ENCODE data around the gene POU2F1.
"Not testable (repeated sequence)": the region's sequence is repeated elsewhere in the genome, so short reads cannot be mapped to it uniquely, and the experiment has no call there.

The POU2F1 gene

DNA sequence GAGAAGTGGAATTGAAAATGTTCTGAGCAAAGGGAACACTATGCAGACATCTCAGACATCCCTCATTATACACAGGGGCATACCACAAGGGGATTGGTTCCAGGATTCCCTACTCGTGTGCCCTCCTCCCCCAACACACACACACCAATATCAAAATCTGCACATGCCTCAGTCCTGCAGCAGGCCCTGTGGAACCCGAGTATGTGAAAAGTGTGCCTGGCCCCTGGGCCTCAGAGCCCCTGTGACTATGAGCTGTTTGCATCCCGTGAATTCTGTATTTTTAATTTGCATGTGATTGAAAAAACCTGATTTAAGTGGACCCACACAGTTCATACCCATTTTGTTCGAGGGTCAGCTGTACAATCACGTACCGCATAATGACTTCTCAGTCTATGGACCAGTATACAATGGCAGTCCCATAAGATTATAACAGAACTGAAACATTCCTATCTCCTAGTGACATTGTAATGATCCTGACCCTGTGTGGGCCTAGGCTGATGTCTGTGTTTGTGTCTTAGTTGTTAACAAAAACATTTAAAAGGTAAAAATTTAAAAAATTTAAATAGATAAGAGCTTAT is 11.3 kb downstream of the POU2F1 start:
- DNase-seq (ENCODE audit: low read depth) = no peak

DNA sequence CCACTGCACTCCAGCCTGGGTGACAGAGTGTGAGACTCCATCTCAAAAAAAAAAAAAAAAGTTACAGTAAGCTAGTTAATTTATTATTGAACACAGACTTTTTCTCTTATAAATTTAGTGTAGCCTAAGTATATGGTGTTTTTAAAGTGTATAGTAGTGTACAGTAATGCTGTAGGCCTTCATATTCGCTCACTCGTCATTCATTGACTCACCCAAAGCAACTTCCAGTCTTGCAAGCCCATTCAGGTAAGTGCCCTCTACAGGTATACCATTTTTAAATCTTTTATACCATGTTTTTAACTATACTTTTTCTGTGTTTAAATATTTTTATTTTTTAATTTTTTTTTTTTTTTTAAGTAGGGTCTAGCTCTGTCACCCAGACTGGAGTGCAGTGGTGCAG is 12.1 kb downstream of the POU2F1 start:
- no peak for DNase-seq (ENCODE audit: low read depth)

DNA sequence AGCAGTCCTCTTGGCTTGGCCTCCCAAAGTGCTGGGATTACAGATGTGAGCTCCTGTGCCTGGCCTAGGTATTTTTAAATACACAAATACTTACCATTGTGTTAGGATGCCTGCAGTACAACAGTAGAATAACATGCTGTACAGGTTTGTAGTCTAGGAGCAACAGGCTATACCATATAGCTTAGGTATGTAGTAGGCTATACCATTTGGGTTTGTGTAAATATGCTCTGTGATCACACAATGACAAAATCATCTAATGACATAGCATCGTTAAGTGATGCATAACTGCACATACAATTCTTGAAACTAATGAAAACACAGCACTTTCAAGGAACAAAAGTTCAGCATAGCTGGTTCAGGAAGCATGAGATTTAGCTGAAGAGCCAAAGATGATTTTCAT is 12.7 kb downstream of the POU2F1 start:
- DNase-seq (ENCODE audit: low read depth) = no peak

DNA sequence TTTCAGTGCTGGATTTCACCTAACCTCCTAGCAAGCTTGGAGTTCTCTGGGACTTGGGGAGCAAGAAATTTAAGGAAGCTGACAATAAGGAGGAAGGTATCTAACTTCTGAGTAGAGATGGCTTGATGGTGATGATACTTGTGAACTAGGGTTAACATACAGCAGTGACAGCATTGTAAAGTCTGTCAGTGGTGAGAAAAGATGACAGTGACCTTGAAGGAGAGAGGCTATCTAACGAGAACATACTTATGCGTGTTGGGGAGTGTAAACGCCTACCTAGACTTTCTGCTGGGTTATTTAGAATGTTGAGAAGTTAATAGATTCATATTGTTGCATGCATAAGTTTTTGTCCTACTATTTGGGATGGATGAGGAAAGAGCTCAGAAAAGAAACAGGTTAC is 16.3 kb downstream of the POU2F1 start:
- DNase-seq (ENCODE audit: low read depth) = no peak

DNA sequence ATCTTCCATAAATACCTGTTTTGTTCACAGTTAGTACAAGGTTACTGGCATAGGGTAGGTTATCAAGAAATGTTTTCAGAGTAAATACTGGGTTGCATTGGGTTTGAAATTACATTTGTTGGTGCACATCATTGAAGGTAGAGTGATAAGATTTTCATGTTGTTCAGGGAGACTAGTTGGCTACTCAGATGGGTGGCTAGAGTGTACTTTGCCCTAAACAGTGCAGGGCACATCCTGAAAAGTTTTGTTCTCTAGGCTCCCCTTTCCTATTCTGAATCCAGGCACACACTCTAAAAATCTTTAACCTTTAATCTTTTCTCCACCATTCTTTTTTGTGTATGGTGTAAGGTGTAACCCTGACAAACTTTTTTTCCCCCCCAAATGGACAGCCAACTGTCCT is 18.0 kb downstream of the POU2F1 start:
- DNase-seq (ENCODE audit: low read depth) = no peak

DNA sequence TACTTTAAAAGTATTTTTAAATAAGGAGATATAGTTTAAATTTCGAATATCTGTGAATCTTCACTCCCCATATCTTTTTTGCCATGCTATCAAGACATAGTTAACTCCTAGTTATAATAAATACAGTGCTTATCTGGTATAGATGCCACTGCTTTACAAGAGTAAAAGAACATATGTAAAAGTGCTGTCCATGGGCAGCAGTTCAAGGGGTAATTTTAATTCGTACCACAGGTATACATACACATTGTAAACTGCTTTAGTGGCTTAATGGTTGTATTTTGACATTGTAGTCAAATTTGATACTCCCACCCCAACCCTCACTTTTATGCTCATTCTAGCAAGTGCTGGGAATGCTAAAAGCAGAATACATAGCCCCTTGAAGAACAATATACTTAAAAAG is 18.6 kb downstream of the POU2F1 start:
- DNase-seq (ENCODE audit: low read depth) = no peak

DNA sequence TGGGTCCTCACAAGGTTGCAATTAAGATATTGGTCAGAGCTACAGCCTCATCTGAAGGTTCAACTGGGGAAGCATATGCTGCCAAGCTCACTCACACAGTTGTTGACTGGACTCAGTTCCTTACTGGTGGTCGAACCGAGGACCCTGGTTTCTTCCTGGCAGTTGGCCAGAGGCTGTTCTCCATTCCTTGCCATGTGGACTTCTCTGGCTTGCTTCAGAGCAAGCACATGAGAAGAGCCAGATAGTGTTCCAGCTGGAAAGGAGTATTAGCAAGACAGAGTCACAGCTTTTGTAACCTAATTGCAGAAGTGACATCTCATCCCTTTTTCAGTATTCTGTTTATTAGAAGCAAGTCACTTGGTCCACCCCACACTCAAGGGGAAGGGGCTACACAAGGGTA is 23.6 kb downstream of the POU2F1 start:
- no peak for DNase-seq (ENCODE audit: low read depth)

DNA sequence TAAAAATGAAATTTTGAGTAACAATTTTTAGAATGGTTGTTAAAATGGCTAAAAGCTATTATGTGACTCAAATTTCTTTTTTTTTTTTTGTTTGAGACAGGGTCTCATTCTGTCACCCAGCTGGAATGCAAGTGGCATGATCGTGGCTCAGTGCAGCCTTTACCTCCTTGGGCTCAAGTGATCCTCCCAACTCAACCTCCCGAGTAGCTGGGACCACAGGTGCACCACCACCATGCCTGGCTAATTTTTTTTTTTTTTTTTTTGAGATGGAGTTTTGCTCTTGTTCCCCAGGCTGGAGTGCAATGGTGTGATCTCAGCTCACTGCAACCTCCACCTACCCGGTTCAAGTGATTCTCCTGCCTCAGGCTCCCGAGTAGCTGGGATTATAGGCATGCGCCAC is 24.5 kb downstream of the POU2F1 start:
- DNase-seq (ENCODE audit: low read depth) = not testable (repeated sequence)

DNA sequence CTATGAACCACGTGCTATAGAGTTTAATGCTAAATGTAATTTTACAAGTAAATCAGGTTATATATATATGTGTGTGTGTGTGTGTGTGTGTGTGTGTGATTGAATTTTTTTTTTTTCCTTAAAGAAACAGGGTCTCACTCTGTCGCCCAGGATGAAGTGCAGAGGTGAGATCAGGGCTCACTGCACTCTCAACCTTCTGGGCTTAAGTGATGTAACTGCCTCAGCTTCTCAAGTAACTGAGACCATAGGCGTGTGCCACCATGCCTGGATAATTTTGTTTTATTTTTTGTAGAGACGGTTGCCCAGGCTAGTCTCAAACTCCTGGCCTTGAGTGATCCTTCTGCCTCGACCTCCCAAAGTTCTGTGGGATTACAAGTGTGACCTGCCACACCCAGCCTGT is 26.3 kb downstream of the POU2F1 start:
- no peak for DNase-seq (ENCODE audit: low read depth)

DNA sequence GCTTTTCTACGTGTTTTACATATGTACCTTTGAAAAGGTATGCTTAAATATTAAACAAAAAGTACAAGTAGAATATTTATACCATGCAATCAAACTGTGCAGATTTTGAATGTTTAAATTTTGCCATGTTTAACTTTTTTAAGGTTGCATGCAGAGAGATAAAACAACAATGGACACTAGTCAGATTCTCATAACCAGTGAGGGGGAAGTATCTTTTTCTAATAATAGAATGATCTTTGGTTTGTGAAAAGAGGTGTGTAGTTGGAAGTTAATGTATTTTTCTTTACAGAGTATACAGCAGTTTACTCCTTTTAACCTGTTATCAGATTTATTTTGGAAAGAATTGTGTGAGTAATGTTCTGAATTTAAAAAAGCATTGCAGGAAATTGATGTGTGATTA is 27.1 kb downstream of the POU2F1 start:
- DNase-seq (ENCODE audit: low read depth) = no peak

DNA sequence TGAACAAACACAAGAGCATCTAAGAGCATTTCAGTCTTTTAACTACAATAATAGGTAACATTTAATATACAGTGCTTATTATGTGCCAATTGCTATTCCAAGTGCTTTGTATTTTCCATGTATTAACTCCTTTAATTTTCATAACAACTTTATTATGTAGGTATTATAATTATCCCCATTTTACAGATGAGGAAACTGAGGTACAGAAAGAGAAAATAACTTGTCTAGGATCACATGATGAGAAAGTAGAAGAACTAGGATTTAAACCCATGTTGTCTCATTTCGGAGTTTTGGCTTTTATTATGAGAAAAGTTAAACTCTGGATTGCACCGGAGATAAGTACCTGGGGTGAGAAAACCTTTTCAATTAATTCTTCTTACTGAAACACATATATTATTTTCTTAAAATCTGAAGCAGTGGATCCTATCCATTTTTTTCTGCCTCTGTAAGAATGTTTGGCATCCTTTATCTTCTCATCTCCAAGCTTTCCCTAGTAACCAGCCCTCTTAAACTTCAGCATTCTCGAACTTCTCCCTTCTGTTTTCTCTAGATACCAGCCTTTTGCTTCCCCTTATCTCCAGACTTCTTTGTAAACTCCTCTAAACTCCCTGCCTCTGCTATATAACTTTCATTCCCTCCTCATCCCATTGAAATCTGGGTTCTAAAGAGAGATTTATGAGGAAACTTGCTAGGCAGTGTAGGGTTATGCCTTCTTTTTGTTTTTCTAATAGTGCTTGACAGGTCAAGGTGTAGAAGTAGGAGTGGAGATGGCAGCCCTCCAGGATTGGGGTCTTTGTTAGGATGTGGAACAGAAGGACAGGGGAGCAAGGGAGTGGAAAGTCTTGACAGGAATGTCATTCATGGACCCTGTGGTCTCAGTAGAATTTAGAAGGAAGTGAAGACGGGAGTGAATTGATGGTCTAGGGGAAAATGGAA is 28.3 kb downstream of the POU2F1 start:
- no peak for DNase-seq (ENCODE audit: low read depth)

DNA sequence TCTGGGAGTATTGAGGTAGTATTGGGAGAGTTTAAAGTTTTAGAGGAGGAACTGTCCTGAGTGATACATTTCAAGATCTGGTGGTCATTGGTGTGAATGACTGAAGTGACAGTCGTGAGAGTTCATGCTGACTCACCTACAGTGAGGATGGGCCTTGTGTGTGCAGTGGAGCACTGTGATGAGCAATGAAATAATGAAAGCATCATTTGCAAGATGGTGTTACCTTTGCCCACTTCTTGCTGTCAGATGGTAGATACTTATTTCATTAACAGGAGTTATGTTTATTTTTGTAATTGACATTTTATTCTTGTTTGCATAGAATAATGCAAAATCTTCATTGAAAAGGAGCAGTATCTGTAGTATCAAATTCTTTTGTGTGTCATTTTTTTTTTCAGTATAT is 29.0 kb downstream of the POU2F1 start:
- no peak for DNase-seq (ENCODE audit: low read depth)

DNA sequence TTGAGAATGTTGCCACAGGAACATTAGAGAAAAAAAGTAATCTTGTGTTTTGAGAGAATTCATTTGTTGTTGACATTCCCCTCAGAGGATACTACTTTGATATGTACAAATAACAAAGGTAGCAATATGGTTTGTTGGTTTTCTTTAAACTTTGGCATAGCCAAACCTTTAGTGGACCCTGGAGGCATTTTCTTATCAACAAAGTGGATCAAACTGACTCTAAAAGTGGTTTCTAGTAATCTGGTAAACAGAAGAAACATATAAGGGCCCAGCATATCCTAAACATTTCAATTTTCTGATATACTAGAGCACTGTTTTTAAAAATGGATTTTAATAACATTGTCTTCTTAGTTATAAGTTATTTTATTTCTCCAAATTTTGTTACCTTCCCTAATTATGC is 29.8 kb downstream of the POU2F1 start:
- DNase-seq (ENCODE audit: low read depth) = no peak

DNA sequence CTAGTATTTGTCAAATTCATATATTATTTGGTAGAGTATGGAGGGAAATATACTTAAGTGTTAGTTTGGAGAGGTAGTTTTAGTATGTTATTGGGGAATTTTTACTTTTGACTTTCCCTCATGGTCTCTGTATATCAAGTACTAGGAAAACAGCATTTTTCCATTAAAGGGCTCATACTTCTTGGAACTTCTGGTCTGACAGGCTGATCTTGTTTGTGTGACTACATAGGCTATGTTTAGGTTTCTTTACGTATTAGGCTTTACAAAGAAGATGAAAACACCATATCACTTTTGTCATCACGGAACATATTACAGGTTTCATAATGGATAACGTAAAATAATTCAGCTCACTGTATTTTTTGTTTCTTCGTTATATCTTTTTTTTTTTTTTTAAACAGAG is 30.8 kb downstream of the POU2F1 start:
- no peak for DNase-seq (ENCODE audit: low read depth)

DNA sequence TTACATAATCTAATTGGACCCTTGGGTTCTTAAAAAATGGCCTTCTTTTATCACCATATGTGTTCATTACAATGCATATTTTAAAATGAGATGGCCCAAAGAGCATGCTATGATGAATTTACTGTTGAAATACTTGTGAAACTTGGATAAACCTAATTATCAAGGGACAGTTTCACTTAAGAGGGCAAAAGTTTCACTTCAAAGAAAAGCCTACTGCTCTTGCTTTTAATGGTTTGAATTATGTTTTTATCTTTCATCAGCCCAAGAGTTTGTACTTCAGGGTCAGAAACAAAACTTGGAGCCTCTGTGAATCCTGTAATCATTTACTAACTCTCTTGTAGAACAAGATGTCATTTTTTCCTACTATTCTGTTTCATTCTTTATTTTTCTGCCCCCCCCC is 32.3 kb downstream of the POU2F1 start:
- DNase-seq (ENCODE audit: low read depth) = no peak

DNA sequence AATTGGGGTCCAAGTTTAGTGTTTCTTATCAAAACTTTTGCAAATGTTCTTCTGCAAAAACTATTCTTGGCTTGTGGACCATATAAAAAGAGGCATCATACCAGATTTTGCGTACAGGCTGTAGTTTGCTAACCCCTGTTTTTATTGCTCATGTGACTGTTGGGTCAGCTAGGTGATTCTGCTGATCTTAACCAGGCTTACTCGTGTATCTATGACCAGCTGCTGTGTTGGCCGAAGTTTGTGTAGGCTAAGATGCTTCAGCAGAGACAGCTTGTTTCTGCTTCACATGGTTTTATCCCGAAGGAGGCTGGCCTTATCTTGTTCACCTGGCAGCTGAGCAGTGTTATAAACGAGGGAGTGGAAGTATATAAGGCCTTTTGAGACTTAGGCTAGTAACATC is 38.2 kb downstream of the POU2F1 start:
- DNase-seq (ENCODE audit: low read depth) = no peak

DNA sequence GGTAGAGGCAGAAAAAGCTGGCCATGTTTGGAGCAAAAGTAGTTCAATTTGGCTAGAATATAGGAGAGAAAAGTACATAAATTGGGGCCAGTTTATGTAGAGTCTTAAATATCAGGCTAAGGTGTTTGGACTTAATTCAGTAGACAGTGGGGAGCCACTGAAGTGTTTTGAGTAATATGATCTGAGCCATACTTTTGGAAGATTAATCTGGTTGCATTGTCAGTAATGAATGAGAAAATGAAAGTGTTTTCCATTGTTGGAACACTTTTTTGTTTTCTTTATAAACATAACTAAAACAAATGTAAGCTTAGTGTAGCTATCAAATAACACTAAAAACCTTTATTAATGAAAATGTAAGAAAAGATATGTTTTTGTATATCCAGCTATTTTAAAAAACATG is 42.1 kb downstream of the POU2F1 start:
- DNase-seq (ENCODE audit: low read depth) = no peak

DNA sequence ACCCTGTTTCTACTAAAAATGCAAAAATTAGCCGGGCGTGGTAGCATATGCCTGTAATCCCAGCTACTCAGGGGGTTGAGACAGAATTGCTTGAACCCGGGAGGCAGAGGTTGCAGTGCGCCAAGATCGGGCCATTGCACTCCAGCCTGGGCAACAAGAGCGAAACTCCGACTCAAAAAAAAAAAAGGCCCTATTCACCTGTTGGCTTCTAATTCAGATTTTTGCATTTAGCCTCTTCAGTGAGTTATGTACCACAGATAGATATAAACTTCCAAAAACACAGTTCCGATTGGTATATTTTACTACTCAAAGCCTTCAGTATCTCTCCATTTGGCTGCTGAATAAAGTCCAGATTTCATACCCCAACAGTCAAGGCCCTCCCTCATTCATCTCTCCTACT is 42.7 kb downstream of the POU2F1 start:
- DNase-seq (ENCODE audit: low read depth) = no peak

DNA sequence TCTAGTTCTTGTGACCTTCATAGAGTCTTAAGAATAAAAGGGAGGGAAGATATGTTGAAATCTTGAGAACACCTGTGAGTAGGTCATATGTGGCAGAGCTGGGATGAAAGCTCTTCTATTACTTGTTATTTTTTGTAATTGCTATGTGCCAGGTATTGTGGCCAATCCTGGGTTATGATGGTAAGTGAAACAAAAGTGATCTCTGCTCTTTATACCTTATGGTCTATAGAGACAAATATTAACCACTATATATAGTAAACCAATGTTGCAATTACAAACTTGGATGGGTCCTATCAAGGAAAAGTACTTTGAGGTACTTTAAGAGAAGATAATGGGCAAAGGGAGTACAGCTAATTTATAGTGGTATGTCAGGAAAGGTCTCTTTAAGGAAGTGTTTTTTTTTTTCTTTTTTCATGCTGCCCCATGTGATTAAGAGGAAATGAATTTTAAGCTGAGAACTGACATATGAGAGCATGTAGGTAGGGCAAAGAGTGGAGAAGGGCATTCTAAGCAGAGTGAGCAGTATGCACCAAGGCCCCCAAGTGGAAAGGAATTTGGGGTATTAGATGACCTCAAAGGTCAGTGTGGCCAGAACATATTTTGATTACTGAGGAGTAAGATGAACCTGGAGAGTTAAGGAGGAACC is 43.3 kb downstream of the POU2F1 start:
- no peak for DNase-seq (ENCODE audit: low read depth)

DNA sequence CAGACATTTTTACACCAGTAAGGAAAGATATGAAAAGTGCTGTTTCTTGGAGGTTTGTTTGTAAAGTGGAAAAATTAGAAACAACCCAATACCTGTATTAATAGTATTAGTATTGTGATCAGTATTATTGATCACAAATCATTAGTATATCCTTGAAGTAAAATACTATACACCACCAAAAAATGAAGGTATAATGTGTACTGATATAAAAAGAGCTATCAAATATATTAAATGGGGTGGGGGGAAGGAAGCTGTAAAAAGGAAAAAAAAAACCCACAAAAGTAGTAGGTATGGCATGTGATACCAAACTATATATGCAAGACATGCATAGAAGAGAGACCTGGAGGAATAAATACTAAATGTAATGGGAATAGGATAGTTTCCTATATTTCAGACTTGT is 46.3 kb downstream of the POU2F1 start:
- DNase-seq (ENCODE audit: low read depth) = no peak

DNA sequence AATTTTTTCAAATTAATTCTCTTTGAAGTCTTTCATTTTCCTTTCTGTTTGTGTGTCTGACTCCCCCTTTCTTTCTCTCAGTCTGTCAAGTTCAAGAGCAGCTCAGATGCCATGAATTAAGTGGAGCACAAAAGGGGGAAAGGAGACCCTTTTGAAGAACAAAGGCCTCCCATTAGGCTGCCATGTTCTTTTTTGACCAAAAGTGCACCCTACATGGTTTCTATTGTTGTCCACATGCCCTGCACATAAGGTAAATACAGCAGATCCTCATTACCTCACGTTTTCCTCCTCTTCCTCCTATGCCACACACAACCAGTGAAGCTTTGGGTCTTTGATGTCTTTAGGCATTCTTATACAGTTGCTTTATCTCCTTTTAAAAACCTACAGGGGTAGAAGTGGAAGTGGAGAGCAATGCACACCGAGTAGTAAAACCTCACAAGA is 47.7 kb downstream of the POU2F1 start:
- DNase-seq (ENCODE audit: low read depth) = no peak

DNA sequence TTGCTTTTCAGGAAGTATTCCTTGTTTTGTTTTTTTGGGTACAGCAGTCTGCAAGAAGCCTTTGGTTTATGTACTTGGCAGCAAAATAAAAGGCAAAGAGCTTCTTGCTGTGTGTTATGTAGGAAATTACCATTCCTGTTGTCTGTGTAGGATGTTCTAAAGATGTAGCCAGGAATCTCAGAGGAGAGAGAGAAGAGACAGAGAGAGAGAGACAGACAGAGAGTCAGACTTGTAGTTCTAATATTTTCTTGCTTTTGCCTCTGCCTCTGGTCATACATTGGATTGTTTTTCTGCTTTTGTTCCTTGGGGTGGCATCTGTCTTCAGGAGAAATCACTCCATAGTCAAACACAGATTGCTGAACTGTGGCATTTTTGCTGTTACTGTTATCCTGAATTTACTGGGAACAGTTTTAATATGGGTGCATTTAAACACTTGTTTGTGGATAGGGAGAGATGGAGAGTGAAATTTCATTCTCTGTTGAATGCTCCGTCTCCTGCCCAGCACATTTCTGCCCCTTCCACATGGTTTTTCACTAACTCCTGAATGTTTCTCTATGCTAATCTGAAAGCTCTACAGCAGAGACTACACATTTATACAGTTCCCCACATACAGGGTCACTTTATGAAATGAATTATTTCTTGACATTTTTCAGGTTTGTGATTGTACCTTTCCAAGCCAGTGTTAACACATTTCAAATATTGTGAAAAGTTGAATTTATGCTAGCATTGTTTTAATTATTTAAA is 49.8 kb downstream of the POU2F1 start:
- DNase-seq (ENCODE audit: low read depth) = no peak
